Colonic mucosa (tissue), 4 donors: ENCODE data around the gene AADACL4. TPM values are rescaled to one million over a fixed set of nuclear protein-coding genes. Genes with fewer than 3 reads are reported as not detected.

Experiments
- DNase-seq: peaks from one replicate; pipeline ENCODE4 v3.0.0-alpha.2; 2020
- H3K27ac ChIP-seq: fragments of 200-600 bp; one replicate; pipeline ENCODE4 v1.8.0; 2021
- H3K27me3 ChIP-seq: fragments of 200-600 bp; one replicate; pipeline ENCODE4 v1.8.0; 2021
- H3K36me3 ChIP-seq: fragments of 200-600 bp; one replicate; pipeline ENCODE4 v1.8.0; 2021
- H3K4me1 ChIP-seq: fragments of 200-600 bp; one replicate; pipeline ENCODE4 v1.8.0; 2021; ENCODE audit warnings: mild to moderate bottlenecking
- H3K4me3 ChIP-seq: fragments of 200-600 bp; one replicate; pipeline ENCODE4 v1.8.0; 2021
- H3K9ac ChIP-seq, 2 donors: one replicate each; pipeline ENCODE4 v1.7.0; 2013; ENCODE audit warnings: control low read depth in 2 of 2, low read depth in 2 of 2, low read length in 2 of 2
- H3K9me3 ChIP-seq: fragments of 200-600 bp; one replicate; pipeline ENCODE4 v1.8.0; 2021
- CTCF ChIP-seq: fragments of 200-600 bp; IDR thresholded peaks from one replicate; pipeline ENCODE4 v1.8.0; 2022; ENCODE audit warnings: antibody characterized with exemption, mild to moderate bottlenecking
- intact Hi-C: fragments of 100-400 bp; cut with DNase I; formaldehyde crosslinking; loops from one replicate; pipeline ENCODE4 v1.14.1; 2022
- total RNA-seq, 2 donors: library from RNA; stranded (reverse); fragmentation: NEBNext Ultra II Directional in 1 of 2; extraction: Animal tissue kit (Norgen Biotek cat#: 25700) in 1 of 2; gene quantifications; one replicate each; pipeline ENCODE4 v1.2.1, GENCODE V29; 2021
- donor health status: healthy.
- donor health status: DM: no; HTN: no; CAD: no.
- donor health status: DM: no; HTN: no; CAD: no.

Gene AADACL4
- total RNA-seq, 2 donors from 2014 or later, result not detected

DNA sequence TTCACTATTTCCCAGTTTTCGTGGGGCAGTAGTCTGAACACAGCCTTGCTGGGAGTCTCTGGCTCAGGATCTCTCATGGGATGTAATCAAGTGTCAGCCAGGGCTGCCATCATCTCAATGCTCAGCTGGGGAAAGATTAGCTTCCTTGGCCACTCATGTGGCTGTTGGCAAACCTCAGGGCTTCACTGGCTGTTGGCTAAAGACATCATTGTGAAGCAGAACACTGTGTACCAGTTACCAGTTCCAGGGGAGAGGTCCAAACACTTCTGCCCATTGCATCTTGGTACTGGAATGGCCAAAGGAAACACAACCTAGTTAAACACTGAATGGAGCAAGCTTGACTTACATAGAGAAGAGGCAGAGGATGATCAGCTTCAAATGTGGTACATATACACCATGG is 33.7 kb downstream of the AADACL4 start:
- no peak for TF ChIP-seq CTCF
- Histone ChIP-seq H3K9me3 (no peaks in the 10 kb centered on the region), H3K4me1 (no peaks in the 10 kb centered on the region), H3K27me3 (no peaks in the 10 kb centered on the region), H3K27ac (no peak overlapping the region), H3K4me3 (no peak overlapping the region), H3K9ac (no peak overlapping the region), H3K36me3 (no peaks in the 10 kb centered on the region)
- intact Hi-C loops, result no loop called here
- DNase-seq, result no peak

DNA sequence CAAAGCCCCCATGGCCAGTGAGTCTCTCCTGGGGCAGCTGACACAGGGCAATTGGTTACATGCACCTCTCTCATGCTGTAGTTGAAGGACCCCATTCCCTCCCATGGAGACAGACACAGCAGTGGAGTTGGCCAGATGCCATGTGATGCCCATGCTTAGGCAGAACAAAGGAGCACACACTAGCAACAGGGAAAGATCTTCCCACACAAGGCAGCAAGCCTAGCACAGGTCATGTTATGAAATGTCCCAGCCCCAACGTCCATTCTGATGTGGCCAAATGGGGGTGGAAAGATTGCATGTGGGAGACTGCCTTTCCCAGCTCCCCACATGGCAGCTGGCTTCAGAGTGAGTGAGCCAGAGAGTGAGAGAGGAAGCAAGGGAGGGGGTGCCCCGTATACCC is 34.5 kb downstream of the AADACL4 start:
- Histone ChIP-seq H3K27ac (no peak overlapping the region), H3K4me3 (no peak overlapping the region), H3K36me3 (no peaks in the 10 kb centered on the region), H3K9me3 (no peaks in the 10 kb centered on the region), H3K9ac (no peak overlapping the region), H3K4me1 (no peaks in the 10 kb centered on the region), H3K27me3 (no peaks in the 10 kb centered on the region)
- DNase-seq, result no peak
- intact Hi-C loops, result no loop called here
- TF ChIP-seq CTCF, result no peak

- H3K9ac ChIP-seq, result no peak overlapping the region
- no peak overlapping the region for H3K4me3 ChIP-seq
- H3K4me1 ChIP-seq, result no peaks in the 10 kb centered on the region
- DNase-seq, result no peak
- no peak overlapping the region for H3K27ac ChIP-seq
- no peaks in the 10 kb centered on the region for H3K9me3 ChIP-seq
- intact Hi-C loops, result no loop called here
- no peaks in the 10 kb centered on the region for H3K27me3 ChIP-seq
- no peak for TF ChIP-seq CTCF
- H3K36me3 ChIP-seq, result no peaks in the 10 kb centered on the region
Observed at GRCh38 chr1:12678820-12679219, 34.9 kb downstream of the AADACL4 start.

- intact Hi-C loops, result no loop called here
- no peak overlapping the region for H3K4me3 ChIP-seq
- H3K9me3 ChIP-seq, result no peaks in the 10 kb centered on the region
- TF ChIP-seq CTCF, result no peak
- H3K36me3 ChIP-seq, result no peaks in the 10 kb centered on the region
- no peak overlapping the region for H3K27ac ChIP-seq
- H3K4me1 ChIP-seq, result no peaks in the 10 kb centered on the region
- H3K9ac ChIP-seq, result no peak overlapping the region
- no peaks in the 10 kb centered on the region for H3K27me3 ChIP-seq
- no peak for DNase-seq
Observed at GRCh38 chr1:12690156-12690555, 46.3 kb downstream of the AADACL4 start.

DNA sequence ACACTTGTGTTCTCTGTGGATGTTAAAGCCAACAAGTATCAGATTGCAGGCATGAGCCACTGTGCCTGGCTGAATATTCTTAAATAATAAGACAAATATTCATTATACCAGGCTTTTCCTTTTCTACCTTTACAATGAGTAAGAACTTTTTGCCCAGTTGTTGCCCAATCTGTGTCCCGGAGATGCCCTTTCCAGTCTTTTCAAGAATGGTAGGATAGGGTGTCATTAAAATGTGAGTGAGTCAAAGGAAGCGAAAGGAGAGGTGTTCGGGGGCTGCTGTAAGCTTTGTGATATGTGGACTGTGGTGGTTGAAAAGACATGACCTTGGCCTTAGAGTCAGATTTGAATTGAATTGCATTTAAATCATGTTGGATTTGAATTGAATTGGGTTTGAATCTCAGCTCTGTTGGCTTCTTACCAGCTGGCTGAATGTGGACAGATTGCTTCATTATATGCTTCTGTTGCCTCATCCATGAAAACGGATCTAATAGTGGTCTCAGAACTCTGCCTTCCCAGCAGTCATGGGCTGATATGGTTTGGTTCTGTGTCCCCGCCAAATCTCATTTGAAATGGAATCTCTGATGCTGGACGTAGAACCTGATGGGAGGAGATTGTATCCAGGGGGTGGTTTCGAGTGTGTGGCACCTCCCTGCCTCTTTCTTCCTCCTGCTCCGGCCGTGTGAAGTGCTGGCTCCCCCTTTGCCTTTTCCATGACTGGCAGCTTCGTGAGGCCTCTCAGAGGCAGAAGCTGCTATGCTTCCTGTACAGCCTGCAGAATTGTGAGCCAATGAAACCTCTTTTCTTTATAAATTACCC is 49.3 kb downstream of the AADACL4 start:
- H3K9me3 ChIP-seq, result no peaks in the 10 kb centered on the region
- DNase-seq, result no peak
- no peaks in the 10 kb centered on the region for H3K36me3 ChIP-seq
- no peaks in the 10 kb centered on the region for H3K4me1 ChIP-seq
- H3K9ac ChIP-seq, result no peak overlapping the region
- intact Hi-C loops, result no loop called here
- TF ChIP-seq CTCF, result no peak
- no peak overlapping the region for H3K4me3 ChIP-seq
- no peak overlapping the region for H3K27ac ChIP-seq
- H3K27me3 ChIP-seq, result no peaks in the 10 kb centered on the region
